GM12875 (cell line): ENCODE results near the gene PLAAT5.

Experiments used
- H3K4me3 ChIP-seq: one replicate; pipeline ENCODE4 v1.5.1; 2011; ENCODE audit warnings: low read depth, low read length, control low read depth
- CTCF ChIP-seq: IDR thresholded peaks from 2 replicates; pipeline ENCODE4 v1.5.1; 2011; ENCODE audit warnings: low read depth, mild to moderate bottlenecking, control low read depth, inconsistent platforms, low read length, moderate library complexity, borderline replicate concordance; ENCODE audit not compliant: insufficient read depth

PLAAT5 gene

DNA sequence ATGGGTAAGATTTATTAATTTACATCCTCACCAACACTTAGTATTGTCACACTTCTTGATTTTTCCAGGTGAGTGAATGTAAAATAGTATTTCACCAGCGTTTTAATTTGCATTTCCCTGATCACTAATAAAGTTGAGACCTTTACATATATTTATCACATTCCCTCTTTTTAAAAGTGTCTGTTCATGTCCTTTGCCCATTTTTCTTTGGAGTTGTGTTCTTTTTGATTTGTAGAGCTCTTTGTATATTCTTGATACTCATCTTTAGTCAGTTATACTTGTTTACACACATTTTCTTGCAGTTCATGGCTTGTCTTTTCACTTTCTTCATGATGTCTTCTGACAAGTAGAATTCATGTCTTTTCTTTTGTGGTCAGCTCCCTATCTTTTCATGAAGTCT, 2.2 kb upstream of the PLAAT5 start:
- H3K4me3 ChIP-seq, result no peak overlapping the region
- no peak for TF ChIP-seq CTCF

GRCh38 chr11:63492441-63492840, 1.5 kb upstream of the PLAAT5 start:
- no peak for TF ChIP-seq CTCF
- H3K4me3 ChIP-seq, result no peak overlapping the region

GRCh38 chr11:63491636-63492372, 837 bp upstream of the PLAAT5 start:
- TF ChIP-seq CTCF, result no peak
- H3K4me3 ChIP-seq, result no peak overlapping the region

DNA sequence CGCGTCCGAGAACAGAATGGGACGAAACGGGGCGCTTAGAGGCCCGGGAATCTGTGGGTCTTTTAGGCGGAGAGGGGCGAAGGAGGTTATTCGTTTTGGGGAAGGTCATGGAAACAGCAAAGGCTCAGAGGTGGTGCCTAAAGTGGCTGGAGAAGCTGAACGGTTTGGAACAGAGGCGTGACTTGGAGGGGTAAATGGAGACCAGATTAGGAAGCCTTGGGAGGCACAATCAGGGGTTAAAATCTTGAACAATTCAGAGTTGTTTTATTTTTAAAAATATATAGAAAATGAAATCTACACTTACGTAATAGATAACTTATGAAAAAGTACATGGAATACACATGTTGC, 247 bp upstream of the PLAAT5 start:
- TF ChIP-seq CTCF, result no peak
- H3K4me3 ChIP-seq, result peak overlapping the region; percentile 30

DNA sequence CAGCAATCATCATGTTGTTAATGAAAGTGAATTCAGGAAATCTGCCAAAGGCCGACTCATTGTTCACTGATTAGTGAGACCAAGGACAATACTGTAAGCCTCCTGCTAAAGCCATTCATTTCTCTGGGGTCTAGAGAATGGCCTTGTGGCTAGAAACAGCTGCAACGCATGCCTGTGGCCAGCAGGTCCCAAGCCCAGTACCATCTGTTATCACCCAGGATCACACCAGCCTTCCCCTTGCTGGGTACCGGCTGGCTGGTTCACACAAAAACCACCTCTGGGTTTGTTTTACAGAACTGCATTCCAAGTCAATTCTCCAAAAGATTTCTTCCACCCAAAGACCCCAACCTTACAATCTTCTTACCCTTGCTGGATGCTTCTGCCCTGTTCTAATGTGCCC, 1.1 kb downstream of the PLAAT5 start:
- no peak for TF ChIP-seq CTCF
- no peak overlapping the region for H3K4me3 ChIP-seq

DNA sequence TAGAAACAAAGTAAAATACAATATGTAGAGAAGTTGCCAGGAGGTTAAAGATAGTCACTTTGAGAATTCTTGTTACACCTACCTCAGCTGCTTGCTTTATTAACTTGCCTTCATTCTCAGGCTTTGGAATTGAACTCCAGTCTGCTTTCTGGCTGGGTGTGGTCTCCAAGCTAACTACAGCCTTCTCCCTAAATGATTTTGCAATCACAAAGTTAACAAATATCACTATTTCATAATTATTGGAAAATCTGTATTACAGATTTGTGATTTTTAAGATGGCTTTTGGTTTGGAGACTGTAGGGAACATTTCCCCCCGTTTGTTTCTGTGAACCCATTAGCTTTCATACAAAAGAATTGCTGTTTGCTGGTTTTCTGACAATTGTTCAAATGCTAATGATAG, 2.2 kb downstream of the PLAAT5 start:
- no peak for TF ChIP-seq CTCF
- no peak overlapping the region for H3K4me3 ChIP-seq

DNA sequence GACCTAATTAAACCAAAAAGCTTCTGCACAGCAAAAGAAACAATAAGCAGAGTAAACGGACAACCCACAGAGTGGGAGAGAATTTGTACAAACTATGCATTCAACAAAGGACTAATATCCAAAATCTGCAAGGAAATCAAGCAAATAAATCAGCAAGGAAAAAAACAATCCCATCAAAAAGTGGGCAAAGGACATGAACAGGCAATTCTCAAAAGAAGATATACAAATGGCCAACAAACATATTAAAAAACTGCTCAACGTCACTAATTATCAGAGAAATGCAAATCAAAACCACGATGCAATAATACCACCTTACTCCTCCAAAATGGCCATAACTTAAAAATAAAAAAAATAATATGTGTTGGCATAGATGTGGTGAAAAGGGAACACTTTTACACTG, 5.2 kb downstream of the PLAAT5 start:
- H3K4me3 ChIP-seq, result no peak overlapping the region
- no peak for TF ChIP-seq CTCF
